ENCODE data around the gene ERBB2. TPM values are rescaled to one million over a fixed set of nuclear protein-coding genes. Genes with fewer than 3 reads are reported as not detected.

The ERBB2 gene
- total RNA-seq, 1 experiment from 2014 or later: 17.8 TPM

Small RNA genes lying within 50 kb of the gene (small RNA-seq; reads per million reads assigned to genes)
- not detected for gene MIR4728

Other genes with a start within 250 kb of the ERBB2 start
- 23.0 and 24.5 TPM in 2 replicates for gene MED1, start 248.8 kb upstream of the ERBB2 start, total RNA-seq (2014; rRNA removed; shearing (Covaris generic))
- gene CDK12, start 238.6 kb upstream of the ERBB2 start, total RNA-seq (2014; rRNA removed; shearing (Covaris generic)): 39.4 and 43.5 TPM in 2 replicates
- gene NEUROD2, start 92.1 kb upstream of the ERBB2 start, total RNA-seq (2014; rRNA removed; shearing (Covaris generic)): not detected in 2 replicates
- gene PPP1R1B, start 73.1 kb upstream of the ERBB2 start, total RNA-seq (2014; rRNA removed; shearing (Covaris generic)): 0.30 TPM in 1 of 2 replicates, not detected in the other
- gene STARD3, start 62.9 kb upstream of the ERBB2 start, total RNA-seq (2014; rRNA removed; shearing (Covaris generic)): 37.5 and 71.5 TPM in 2 replicates
- gene TCAP, start 34.7 kb upstream of the ERBB2 start, total RNA-seq (2014; rRNA removed; shearing (Covaris generic)): 1.00 TPM in 1 of 2 replicates, not detected in the other
- gene PNMT, start 31.6 kb upstream of the ERBB2 start, total RNA-seq (2014; rRNA removed; shearing (Covaris generic)): not detected in 2 replicates
- 4.3 and 6.2 TPM in 2 replicates for gene PGAP3, start 12.0 kb upstream of the ERBB2 start, total RNA-seq (2014; rRNA removed; shearing (Covaris generic))
- 44.2 and 58.1 TPM in 2 replicates for gene MIEN1, start 30.5 kb downstream of the ERBB2 start, total RNA-seq (2014; rRNA removed; shearing (Covaris generic))
- gene GRB7, start 37.9 kb downstream of the ERBB2 start, total RNA-seq (2014; rRNA removed; shearing (Covaris generic)): 0.07 TPM in 1 of 2 replicates, not detected in the other
- not detected in 2 replicates for gene IKZF3, start 164.2 kb downstream of the ERBB2 start, total RNA-seq (2014; rRNA removed; shearing (Covaris generic))
- gene ZPBP2, start 168.1 kb downstream of the ERBB2 start, total RNA-seq (2014; rRNA removed; shearing (Covaris generic)): not detected in 2 replicates
- gene GSDMB, start 218.6 kb downstream of the ERBB2 start, total RNA-seq (2014; rRNA removed; shearing (Covaris generic)): 0.03 and 0.30 TPM in 2 replicates
- 19.6 and 20.9 TPM in 2 replicates for gene ORMDL3, start 227.5 kb downstream of the ERBB2 start, total RNA-seq (2014; rRNA removed; shearing (Covaris generic))
- not detected in 2 replicates for gene LRRC3C, start 227.7 kb downstream of the ERBB2 start, total RNA-seq (2014; rRNA removed; shearing (Covaris generic))